HepG2 (cell line): ENCODE results near the gene CAND2. TPM values are rescaled to one million over a fixed set of nuclear protein-coding genes. Genes with fewer than 3 reads are reported as not detected.

Experiments
- AKAP8 ChIP-seq: sonication (generic); formaldehyde crosslinking; IDR thresholded peaks from 2 replicates; pipeline ENCODE4 v1.5.1; 2020; ENCODE audit warnings: mild to moderate bottlenecking, missing genetic modification reagents
- GATAD1 ChIP-seq: IDR thresholded peaks from 2 replicates; pipeline ENCODE4 v1.6.1; 2016; ENCODE audit warnings: missing genetic modification reagents, missing compliant biosample characterization
- GATAD2A ChIP-seq: IDR thresholded peaks from 2 replicates; pipeline ENCODE4 v1.6.1; 2016
- HNRNPK ChIP-seq: fragments of 200-400 bp; formaldehyde crosslinking; IDR thresholded peaks from 2 replicates; pipeline ENCODE4 v1.6.1; 2018; ENCODE audit warnings: low read length, low read depth, moderate library complexity, mild to moderate bottlenecking; ENCODE audit not compliant: poor library complexity, severe bottlenecking
- MEF2D ChIP-seq: sonication (generic); formaldehyde crosslinking; IDR thresholded peaks from 2 replicates; pipeline ENCODE4 v1.5.1; 2020; ENCODE audit warnings: mild to moderate bottlenecking, missing genetic modification reagents
- NONO ChIP-seq, 2 experiments: fragments of 450-650 bp in 1 of 2; sonication (generic) in 1 of 2; formaldehyde crosslinking in 1 of 2; IDR thresholded peaks in 1 of 2; conservative IDR thresholded peaks in 1 of 2; 2 replicates each; pipeline versions ENCODE4 v1.6.1 to v1.8.0; 2017 to 2022; ENCODE audit warnings: mild to moderate bottlenecking in 1 of 2, missing genetic modification reagents in 1 of 2, moderate library complexity in 1 of 2
- SMARCC2 ChIP-seq: fragments of 450-650 bp; IDR thresholded peaks from 2 replicates; pipeline ENCODE4 v1.6.1; 2017; ENCODE audit warnings: antibody characterized with exemption, mild to moderate bottlenecking
- ZKSCAN1 ChIP-seq: fragments of 150-350 bp; IDR thresholded peaks from 2 replicates; pipeline ENCODE4 v1.6.1; 2014; ENCODE audit warnings: low read length
- ZNF543 ChIP-seq: sonication (generic); formaldehyde crosslinking; IDR thresholded peaks from 2 replicates; pipeline ENCODE4 v1.4.0; 2020; ENCODE audit warnings: mild to moderate bottlenecking, missing genetic modification reagents
- ZNF546 ChIP-seq: sonication (generic); formaldehyde crosslinking; conservative IDR thresholded peaks from 2 replicates; pipeline ENCODE4 v1.8.1; 2023; ENCODE audit warnings: mild to moderate bottlenecking, missing genetic modification reagents
- ZNF547 ChIP-seq: sonication (generic); formaldehyde crosslinking; IDR thresholded peaks from 2 replicates; pipeline ENCODE4 v1.5.1; 2020; ENCODE audit warnings: mild to moderate bottlenecking, missing genetic modification reagents
- ZNF782 ChIP-seq: sonication (generic); formaldehyde crosslinking; IDR thresholded peaks from 2 replicates; pipeline ENCODE4 v1.4.0; 2020; ENCODE audit warnings: missing genetic modification reagents, mild to moderate bottlenecking, borderline replicate concordance
- polyA plus RNA-seq, 8 experiments: library from polyadenylated mRNA; depleted of rRNA in 3 of 8; stranded (reverse) in 7 of 8; unstranded in 1 of 8; fragments of >200 nt; fragmentation: Illumina TruSeq in 4 of 8; extraction: Trizol in 4 of 8; gene quantifications; 2 replicates each; pipeline versions ENCODE4 v1.2.1 to v1.2.3, GENCODE V29; 2011 to 2016; ENCODE audit warnings: low read depth in 4 of 8, missing spikeins in 1 of 8, mixed read lengths in 1 of 8; ENCODE audit not compliant: insufficient read depth in 1 of 8
- total RNA-seq, 5 experiments: library from RNA; depleted of rRNA; stranded (reverse); fragments of >200 nt; fragmentation: Illumina TruSeq; extraction: Trizol; gene quantifications; 2 replicates each; pipeline ENCODE4 v1.2.3, GENCODE V29; 2016; ENCODE audit warnings: low read depth in 1 of 5
- TF ChIP-seq, protein P1 (sequence below): sonication (generic); formaldehyde crosslinking; IDR thresholded peaks from 2 replicates; pipeline ENCODE4 v1.5.1; 2020; ENCODE audit warnings: missing genetic modification reagents, mild to moderate bottlenecking, borderline replicate concordance
- TF ChIP-seq, protein P2 (sequence below): sonication (generic); formaldehyde crosslinking; conservative IDR thresholded peaks from 2 replicates; pipeline ENCODE4 v1.8.1; 2023; ENCODE audit warnings: missing genetic modification reagents
- TF ChIP-seq, protein P3 (sequence below): sonication (generic); formaldehyde crosslinking; IDR thresholded peaks from 2 replicates; pipeline ENCODE4 v1.5.0; 2020; ENCODE audit warnings: mild to moderate bottlenecking, missing genetic modification reagents, borderline replicate concordance
- TF ChIP-seq, protein P4 (sequence below): sonication (generic); formaldehyde crosslinking; IDR thresholded peaks from 2 replicates; pipeline ENCODE4 v1.4.0; 2020; ENCODE audit warnings: mild to moderate bottlenecking, missing genetic modification reagents

Gene CAND2
- total and polyA plus RNA-seq, 2 of the 13 experiments (the other 11 are each of a cell fraction or from before 2014, with no cell fraction given) = 0.01 TPM; not detected in 1

DNA sequence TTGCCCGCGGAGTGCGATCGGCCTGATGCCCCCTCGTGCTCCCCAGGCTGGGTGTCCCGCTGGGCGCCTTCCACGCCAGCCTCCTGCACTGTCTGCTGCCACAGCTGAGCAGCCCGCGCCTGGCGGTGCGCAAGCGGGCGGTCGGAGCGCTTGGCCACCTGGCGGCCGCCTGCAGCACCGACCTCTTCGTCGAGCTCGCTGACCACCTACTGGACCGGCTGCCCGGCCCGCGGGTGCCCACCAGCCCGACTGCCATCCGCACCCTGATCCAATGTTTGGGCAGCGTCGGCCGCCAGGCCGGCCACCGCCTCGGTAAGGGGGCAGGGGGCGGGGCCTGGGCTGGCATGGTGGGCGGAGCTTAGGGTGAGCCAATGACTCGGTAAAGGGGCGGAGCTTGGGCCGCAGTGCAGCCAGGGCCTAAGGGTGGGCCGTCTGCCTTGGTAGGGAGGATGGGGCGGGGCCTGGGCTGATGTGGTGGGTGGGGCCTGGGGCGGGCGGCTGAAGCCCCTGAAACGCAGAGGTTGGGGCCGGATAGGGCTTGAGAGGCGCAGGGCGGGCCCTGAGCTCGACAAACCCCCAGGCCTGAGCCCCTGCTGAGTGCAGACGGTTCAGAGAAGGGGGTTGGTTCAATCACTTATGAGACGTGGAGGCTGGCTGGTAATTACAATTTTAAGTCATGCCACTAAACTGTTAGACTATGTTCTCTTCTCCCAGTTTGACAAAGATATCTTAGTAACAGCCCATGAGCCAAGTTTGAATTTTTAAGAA, 13.7 kb downstream of the CAND2 start (continued):
- TF ChIP-seq, protein P1, sequence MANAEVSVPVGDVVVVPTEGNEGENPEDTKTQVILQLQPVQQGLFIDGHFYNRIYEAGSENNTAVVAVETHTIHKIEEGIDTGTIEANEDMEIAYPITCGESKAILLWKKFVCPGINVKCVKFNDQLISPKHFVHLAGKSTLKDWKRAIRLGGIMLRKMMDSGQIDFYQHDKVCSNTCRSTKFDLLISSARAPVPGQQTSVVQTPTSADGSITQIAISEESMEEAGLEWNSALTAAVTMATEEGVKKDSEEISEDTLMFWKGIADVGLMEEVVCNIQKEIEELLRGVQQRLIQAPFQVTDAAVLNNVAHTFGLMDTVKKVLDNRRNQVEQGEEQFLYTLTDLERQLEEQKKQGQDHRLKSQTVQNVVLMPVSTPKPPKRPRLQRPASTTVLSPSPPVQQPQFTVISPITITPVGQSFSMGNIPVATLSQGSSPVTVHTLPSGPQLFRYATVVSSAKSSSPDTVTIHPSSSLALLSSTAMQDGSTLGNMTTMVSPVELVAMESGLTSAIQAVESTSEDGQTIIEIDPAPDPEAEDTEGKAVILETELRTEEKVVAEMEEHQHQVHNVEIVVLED (CRISPR knock-in tag) = 0 out of 2 replicates have a peak, but pooled peaks have one; percentile 27
- no peak for TF ChIP-seq ZKSCAN1
- no peak for TF ChIP-seq ZNF547
- TF ChIP-seq SMARCC2 = no peak
- TF ChIP-seq NONO (IDR thresholded peaks at IDR 0.05) = no peak
- TF ChIP-seq NONO (CRISPR knock-in tag; conservative IDR thresholded peaks at IDR 0.05) = 0 out of 2 replicates have a peak, but pooled peaks have one; percentile 24
- no peak for TF ChIP-seq ZNF546 (CRISPR knock-in tag)
- TF ChIP-seq, protein P2, sequence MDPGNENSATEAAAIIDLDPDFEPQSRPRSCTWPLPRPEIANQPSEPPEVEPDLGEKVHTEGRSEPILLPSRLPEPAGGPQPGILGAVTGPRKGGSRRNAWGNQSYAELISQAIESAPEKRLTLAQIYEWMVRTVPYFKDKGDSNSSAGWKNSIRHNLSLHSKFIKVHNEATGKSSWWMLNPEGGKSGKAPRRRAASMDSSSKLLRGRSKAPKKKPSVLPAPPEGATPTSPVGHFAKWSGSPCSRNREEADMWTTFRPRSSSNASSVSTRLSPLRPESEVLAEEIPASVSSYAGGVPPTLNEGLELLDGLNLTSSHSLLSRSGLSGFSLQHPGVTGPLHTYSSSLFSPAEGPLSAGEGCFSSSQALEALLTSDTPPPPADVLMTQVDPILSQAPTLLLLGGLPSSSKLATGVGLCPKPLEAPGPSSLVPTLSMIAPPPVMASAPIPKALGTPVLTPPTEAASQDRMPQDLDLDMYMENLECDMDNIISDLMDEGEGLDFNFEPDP = 0 out of 2 replicates have a peak, but pooled peaks have one; percentile 89
- no peak for TF ChIP-seq MEF2D (CRISPR knock-in tag)
- TF ChIP-seq GATAD2A (CRISPR knock-in tag) = no peak
- 0 out of 2 replicates have a peak, but pooled peaks have one; percentile 28 for TF ChIP-seq GATAD1 (CRISPR knock-in tag)
- 0 out of 2 replicates have a peak, but pooled peaks have one; percentile 31 for TF ChIP-seq AKAP8 (CRISPR knock-in tag)
- TF ChIP-seq ZNF543 (CRISPR knock-in tag) = peak; percentile 44; the same call in 1 of the 2 replicates
- TF ChIP-seq, protein P3, sequence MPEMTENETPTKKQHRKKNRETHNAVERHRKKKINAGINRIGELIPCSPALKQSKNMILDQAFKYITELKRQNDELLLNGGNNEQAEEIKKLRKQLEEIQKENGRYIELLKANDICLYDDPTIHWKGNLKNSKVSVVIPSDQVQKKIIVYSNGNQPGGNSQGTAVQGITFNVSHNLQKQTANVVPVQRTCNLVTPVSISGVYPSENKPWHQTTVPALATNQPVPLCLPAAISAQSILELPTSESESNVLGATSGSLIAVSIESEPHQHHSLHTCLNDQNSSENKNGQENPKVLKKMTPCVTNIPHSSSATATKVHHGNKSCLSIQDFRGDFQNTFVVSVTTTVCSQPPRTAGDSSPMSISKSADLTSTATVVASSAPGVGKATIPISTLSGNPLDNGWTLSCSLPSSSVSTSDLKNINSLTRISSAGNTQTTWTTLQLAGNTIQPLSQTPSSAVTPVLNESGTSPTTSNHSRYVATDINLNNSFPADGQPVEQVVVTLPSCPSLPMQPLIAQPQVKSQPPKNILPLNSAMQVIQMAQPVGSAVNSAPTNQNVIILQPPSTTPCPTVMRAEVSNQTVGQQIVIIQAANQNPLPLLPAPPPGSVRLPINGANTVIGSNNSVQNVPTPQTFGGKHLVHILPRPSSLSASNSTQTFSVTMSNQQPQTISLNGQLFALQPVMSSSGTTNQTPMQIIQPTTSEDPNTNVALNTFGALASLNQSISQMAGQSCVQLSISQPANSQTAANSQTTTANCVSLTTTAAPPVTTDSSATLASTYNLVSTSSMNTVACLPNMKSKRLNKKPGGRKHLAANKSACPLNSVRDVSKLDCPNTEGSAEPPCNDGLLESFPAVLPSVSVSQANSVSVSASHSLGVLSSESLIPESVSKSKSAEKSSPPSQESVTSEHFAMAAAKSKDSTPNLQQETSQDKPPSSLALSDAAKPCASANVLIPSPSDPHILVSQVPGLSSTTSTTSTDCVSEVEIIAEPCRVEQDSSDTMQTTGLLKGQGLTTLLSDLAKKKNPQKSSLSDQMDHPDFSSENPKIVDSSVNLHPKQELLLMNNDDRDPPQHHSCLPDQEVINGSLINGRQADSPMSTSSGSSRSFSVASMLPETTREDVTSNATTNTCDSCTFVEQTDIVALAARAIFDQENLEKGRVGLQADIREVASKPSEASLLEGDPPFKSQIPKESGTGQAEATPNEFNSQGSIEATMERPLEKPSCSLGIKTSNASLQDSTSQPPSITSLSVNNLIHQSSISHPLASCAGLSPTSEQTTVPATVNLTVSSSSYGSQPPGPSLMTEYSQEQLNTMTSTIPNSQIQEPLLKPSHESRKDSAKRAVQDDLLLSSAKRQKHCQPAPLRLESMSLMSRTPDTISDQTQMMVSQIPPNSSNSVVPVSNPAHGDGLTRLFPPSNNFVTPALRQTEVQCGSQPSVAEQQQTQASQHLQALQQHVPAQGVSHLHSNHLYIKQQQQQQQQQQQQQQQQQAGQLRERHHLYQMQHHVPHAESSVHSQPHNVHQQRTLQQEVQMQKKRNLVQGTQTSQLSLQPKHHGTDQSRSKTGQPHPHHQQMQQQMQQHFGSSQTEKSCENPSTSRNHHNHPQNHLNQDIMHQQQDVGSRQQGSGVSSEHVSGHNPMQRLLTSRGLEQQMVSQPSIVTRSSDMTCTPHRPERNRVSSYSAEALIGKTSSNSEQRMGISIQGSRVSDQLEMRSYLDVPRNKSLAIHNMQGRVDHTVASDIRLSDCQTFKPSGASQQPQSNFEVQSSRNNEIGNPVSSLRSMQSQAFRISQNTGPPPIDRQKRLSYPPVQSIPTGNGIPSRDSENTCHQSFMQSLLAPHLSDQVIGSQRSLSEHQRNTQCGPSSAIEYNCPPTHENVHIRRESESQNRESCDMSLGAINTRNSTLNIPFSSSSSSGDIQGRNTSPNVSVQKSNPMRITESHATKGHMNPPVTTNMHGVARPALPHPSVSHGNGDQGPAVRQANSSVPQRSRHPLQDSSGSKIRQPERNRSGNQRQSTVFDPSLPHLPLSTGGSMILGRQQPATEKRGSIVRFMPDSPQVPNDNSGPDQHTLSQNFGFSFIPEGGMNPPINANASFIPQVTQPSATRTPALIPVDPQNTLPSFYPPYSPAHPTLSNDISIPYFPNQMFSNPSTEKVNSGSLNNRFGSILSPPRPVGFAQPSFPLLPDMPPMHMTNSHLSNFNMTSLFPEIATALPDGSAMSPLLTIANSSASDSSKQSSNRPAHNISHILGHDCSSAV = no peak
- TF ChIP-seq, protein P4, sequence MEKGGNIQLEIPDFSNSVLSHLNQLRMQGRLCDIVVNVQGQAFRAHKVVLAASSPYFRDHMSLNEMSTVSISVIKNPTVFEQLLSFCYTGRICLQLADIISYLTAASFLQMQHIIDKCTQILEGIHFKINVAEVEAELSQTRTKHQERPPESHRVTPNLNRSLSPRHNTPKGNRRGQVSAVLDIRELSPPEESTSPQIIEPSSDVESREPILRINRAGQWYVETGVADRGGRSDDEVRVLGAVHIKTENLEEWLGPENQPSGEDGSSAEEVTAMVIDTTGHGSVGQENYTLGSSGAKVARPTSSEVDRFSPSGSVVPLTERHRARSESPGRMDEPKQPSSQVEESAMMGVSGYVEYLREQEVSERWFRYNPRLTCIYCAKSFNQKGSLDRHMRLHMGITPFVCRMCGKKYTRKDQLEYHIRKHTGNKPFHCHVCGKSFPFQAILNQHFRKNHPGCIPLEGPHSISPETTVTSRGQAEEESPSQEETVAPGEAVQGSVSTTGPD (CRISPR knock-in tag) = no peak
- TF ChIP-seq HNRNPK = peak; percentile 54
- no peak for TF ChIP-seq ZNF782
